ENCODE results near the gene PTPRT.

GRCh38 chr20:42978184-42978974 is 211.3 kb downstream of the PTPRT start:
- TF ChIP-seq POLR2A (IDR thresholded peaks at IDR 0.05; ENCODE audit: low read depth, low read length) (no peak), POLR2AphosphoS5 (IDR thresholded peaks at IDR 0.05; ENCODE audit: low read depth, low read length) (no peak)

Measured in GM12892 (cell line).